HepG2 (cell line): ENCODE data around the gene AK3. TPM values are rescaled to one million over a fixed set of nuclear protein-coding genes. Genes with fewer than 3 reads are reported as not detected.

Experiments
- ARID3A ChIP-seq: IDR thresholded peaks from 2 replicates; pipeline ENCODE4 v1.6.1; 2012; ENCODE audit warnings: low read depth, low read length, improper control_type of control experiment
- ARNT2 ChIP-seq: sonication (generic); formaldehyde crosslinking; IDR thresholded peaks from 2 replicates; pipeline ENCODE4 v1.8.0; 2022; ENCODE audit warnings: mild to moderate bottlenecking, low read depth, missing genetic modification reagents, moderate library complexity
- ARNTL ChIP-seq: sonication (generic); formaldehyde crosslinking; IDR thresholded peaks from 2 replicates; pipeline ENCODE4 v1.4.0; 2020; ENCODE audit warnings: mild to moderate bottlenecking, missing genetic modification reagents
- BHLHE40 ChIP-seq: IDR thresholded peaks from 2 replicates; pipeline ENCODE4 v1.6.1; 2011; ENCODE audit warnings: low read length, improper control_type of control experiment
- DR1 ChIP-seq: sonication (generic); formaldehyde crosslinking; IDR thresholded peaks from 2 replicates; pipeline ENCODE4 v1.8.0; 2021; ENCODE audit warnings: mild to moderate bottlenecking, missing genetic modification reagents, inconsistent platforms
- JUND ChIP-seq: sonication (generic); formaldehyde crosslinking; IDR thresholded peaks from 2 replicates; pipeline ENCODE4 v1.8.0; 2022; ENCODE audit warnings: mild to moderate bottlenecking, missing genetic modification reagents
- KAT2B ChIP-seq: fragments of 150-350 bp; IDR thresholded peaks from 2 replicates; pipeline ENCODE4 v1.6.1; 2014; ENCODE audit warnings: low read depth, low read length, borderline replicate concordance
- KLF6 ChIP-seq: IDR thresholded peaks from 2 replicates; pipeline ENCODE4 v1.8.0; 2016; ENCODE audit warnings: missing biosample characterization, missing genetic modification reagents
- MAFF ChIP-seq: IDR thresholded peaks from 2 replicates; pipeline ENCODE4 v1.6.1; 2011; ENCODE audit warnings: low read depth, low read length, improper control_type of control experiment
- PATZ1 ChIP-seq: sonication (generic); formaldehyde crosslinking; IDR thresholded peaks from 2 replicates; pipeline ENCODE4 v1.4.0; 2020; ENCODE audit warnings: missing genetic modification reagents
- PRPF4 ChIP-seq: fragments of 200-400 bp; formaldehyde crosslinking; IDR thresholded peaks from 2 replicates; pipeline ENCODE4 v1.6.1; 2016; ENCODE audit warnings: low read length, low read depth; ENCODE audit not compliant: poor library complexity, severe bottlenecking
- RARA ChIP-seq: IDR thresholded peaks from 2 replicates; pipeline ENCODE4 v1.6.1; 2016; ENCODE audit warnings: missing genetic modification reagents, missing compliant biosample characterization
- RBAK ChIP-seq: sonication (generic); formaldehyde crosslinking; IDR thresholded peaks from 2 replicates; pipeline ENCODE4 v1.5.1; 2020; ENCODE audit warnings: mild to moderate bottlenecking, missing genetic modification reagents
- SOX5 ChIP-seq: IDR thresholded peaks from 2 replicates; pipeline ENCODE4 v1.6.1; 2016; ENCODE audit warnings: borderline replicate concordance
- SP1 ChIP-seq, 2 experiments: fragments of 450-650 bp in 1 of 2; sonication (generic) in 1 of 2; formaldehyde crosslinking in 1 of 2; IDR thresholded peaks; 2 replicates each; pipeline versions ENCODE4 v1.4.0 to v1.6.1; 2016 to 2020; ENCODE audit warnings: missing genetic modification reagents in 1 of 2
- ZFP82 ChIP-seq: sonication (generic); formaldehyde crosslinking; IDR thresholded peaks from 2 replicates; pipeline ENCODE4 v1.5.1; 2020; ENCODE audit warnings: mild to moderate bottlenecking, missing genetic modification reagents, borderline replicate concordance
- ZNF232 ChIP-seq: sonication (generic); formaldehyde crosslinking; IDR thresholded peaks from 2 replicates; pipeline ENCODE4 v1.4.0; 2020; ENCODE audit warnings: missing genetic modification reagents, borderline replicate concordance
- ZNF296 ChIP-seq: sonication (generic); formaldehyde crosslinking; conservative IDR thresholded peaks from 2 replicates; pipeline ENCODE4 v1.5.0; 2020; ENCODE audit warnings: mild to moderate bottlenecking, missing genetic modification reagents
- ZNF549 ChIP-seq: sonication (generic); formaldehyde crosslinking; IDR thresholded peaks from 2 replicates; pipeline ENCODE4 v1.5.0; 2020; ENCODE audit warnings: missing genetic modification reagents
- ZNF589 ChIP-seq: sonication (generic); formaldehyde crosslinking; conservative IDR thresholded peaks from 2 replicates; pipeline ENCODE4 v1.8.0; 2022; ENCODE audit warnings: mild to moderate bottlenecking, moderate library complexity, missing genetic modification reagents
- ZNF687 ChIP-seq: sonication (generic); formaldehyde crosslinking; IDR thresholded peaks from 2 replicates; pipeline ENCODE4 v1.5.1; 2020; ENCODE audit warnings: mild to moderate bottlenecking, missing genetic modification reagents, moderate library complexity
- ZNF839 ChIP-seq: sonication (generic); formaldehyde crosslinking; IDR thresholded peaks from 2 replicates; pipeline ENCODE4 v1.4.0; 2020; ENCODE audit warnings: missing genetic modification reagents, mild to moderate bottlenecking, borderline replicate concordance
- polyA plus RNA-seq, 8 experiments: library from polyadenylated mRNA; depleted of rRNA in 3 of 8; stranded (reverse) in 7 of 8; unstranded in 1 of 8; fragments of >200 nt; fragmentation: Illumina TruSeq in 4 of 8; extraction: Trizol in 4 of 8; gene quantifications; 2 replicates each; pipeline versions ENCODE4 v1.2.1 to v1.2.3, GENCODE V29; 2011 to 2016; ENCODE audit warnings: low read depth in 4 of 8, missing spikeins in 1 of 8, mixed read lengths in 1 of 8; ENCODE audit not compliant: insufficient read depth in 1 of 8
- total RNA-seq, 5 experiments: library from RNA; depleted of rRNA; stranded (reverse); fragments of >200 nt; fragmentation: Illumina TruSeq; extraction: Trizol; gene quantifications; 2 replicates each; pipeline ENCODE4 v1.2.3, GENCODE V29; 2016; ENCODE audit warnings: low read depth in 1 of 5

Gene AK3
- total and polyA plus RNA-seq, 2 of the 13 experiments (the other 11 are each of a cell fraction or from before 2014, with no cell fraction given): 76.8 to 109 TPM

GRCh38 chr9:4662108-4662988 lies 78.7 kb downstream of the AK3 start, which contains the start of gene PLPP6 (continued):
- TF ChIP-seq ZNF687 (CRISPR knock-in tag) (peak; percentile 97), PRPF4 (no peak), ARNTL (CRISPR knock-in tag) (peak; percentile 17; the same call in 1 of the 2 replicates), ZNF589 (CRISPR knock-in tag) (peak; percentile 52; the same call in 1 of the 2 replicates), ZNF232 (peak; percentile 86; the same call in 1 of the 2 replicates), ZNF296 (CRISPR knock-in tag) (no peak; the same call in 1 of the 2 replicates), SP1 (IDR thresholded peaks at IDR 0.05) (no peak), SP1 (CRISPR knock-in tag; IDR thresholded peaks at IDR 0.05) (peak; percentile 54; the same call in 1 of the 2 replicates), KAT2B (no peak), KLF6 (CRISPR knock-in tag) (no peak; the same call in 1 of the 2 replicates), ARID3A (0 out of 2 replicates have a peak, but pooled peaks have one; percentile 30), PATZ1 (CRISPR knock-in tag) (peak; percentile 52; the same call in 1 of the 2 replicates), JUND (CRISPR knock-in tag) (no peak; the same call in 1 of the 2 replicates), SOX5 (CRISPR knock-in tag) (peak; percentile 43; the same call in 1 of the 2 replicates), RBAK (CRISPR knock-in tag) (peak; percentile 94; the same call in 1 of the 2 replicates), BHLHE40 (peak; percentile 48), RARA (CRISPR knock-in tag) (peak; percentile 49), ZFP82 (peak; percentile 90), DR1 (CRISPR knock-in tag) (peak; percentile 36; the same call in 1 of the 2 replicates), MAFF (no peak), ZNF549 (CRISPR knock-in tag) (no peak), ARNT2 (no peak; the same call in 1 of the 2 replicates), ZNF839 (no peak)
